HG03442 (cell line): Measurements from ENCODE around the gene USP5.
"Not testable (repeated sequence)": the region's sequence is repeated elsewhere in the genome, so short reads cannot be mapped to it uniquely, and the experiment has no call there.

ENCODE experiments used
- ATAC-seq: cut with Tn5 transposase; IDR thresholded peaks from one replicate; pipeline ENCODE4 v1.9.1; 2021; ENCODE audit warnings: mild to moderate bottlenecking, moderate library complexity; ENCODE audit not compliant: unreplicated experiment

The USP5 gene

DNA sequence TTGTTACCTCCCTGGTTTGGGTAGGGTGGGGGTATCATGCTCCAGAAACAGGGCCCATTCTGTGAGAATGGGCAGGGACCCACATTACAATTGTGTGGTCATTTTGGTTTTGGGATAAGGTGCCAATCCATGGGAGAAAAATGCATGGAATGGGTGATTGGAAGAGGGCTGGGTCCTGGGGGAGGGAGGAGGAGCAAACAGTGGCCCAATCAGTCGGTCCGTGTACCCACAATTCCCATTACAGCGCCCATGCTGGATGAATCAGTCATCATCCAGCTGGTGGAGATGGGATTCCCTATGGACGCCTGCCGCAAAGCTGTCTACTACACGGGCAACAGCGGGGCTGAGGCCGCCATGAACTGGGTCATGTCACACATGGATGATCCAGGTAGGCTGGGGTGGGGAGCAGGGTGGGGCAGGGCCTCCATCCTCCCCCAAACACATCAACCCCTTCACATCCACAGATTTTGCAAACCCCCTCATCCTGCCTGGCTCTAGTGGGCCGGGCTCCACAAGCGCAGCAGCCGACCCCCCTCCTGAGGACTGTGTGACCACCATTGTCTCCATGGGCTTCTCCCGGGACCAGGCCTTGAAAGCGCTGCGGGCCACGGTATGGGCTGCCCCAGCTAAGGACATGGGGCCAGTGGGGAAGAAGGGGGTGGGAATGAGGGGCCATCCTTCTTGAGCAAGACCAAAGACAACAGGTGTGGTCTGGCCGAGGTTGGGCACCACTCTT, 11.8 kb downstream of the USP5 start:
- no peak for ATAC-seq

DNA sequence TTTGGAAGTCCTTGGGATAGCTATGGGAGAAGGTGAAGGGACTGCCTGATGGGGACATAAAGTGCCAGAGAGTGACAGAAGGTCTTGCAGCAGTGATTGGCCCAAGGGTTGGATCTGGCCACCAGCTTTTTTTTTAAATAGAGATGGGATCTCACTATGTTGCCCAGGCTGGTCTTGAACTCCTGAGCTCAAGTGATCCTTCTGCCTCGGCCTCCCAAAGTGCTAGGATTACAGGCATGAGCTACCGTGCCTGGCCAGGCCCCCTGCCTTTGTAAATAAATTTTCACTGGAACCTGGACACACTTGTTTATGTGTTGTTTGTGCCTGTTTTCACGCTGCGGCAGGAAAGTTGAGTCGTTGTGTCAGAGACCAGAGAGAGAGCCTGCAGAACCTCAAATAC, 13.4 kb downstream of the USP5 start:
- ATAC-seq = not testable (repeated sequence)

DNA sequence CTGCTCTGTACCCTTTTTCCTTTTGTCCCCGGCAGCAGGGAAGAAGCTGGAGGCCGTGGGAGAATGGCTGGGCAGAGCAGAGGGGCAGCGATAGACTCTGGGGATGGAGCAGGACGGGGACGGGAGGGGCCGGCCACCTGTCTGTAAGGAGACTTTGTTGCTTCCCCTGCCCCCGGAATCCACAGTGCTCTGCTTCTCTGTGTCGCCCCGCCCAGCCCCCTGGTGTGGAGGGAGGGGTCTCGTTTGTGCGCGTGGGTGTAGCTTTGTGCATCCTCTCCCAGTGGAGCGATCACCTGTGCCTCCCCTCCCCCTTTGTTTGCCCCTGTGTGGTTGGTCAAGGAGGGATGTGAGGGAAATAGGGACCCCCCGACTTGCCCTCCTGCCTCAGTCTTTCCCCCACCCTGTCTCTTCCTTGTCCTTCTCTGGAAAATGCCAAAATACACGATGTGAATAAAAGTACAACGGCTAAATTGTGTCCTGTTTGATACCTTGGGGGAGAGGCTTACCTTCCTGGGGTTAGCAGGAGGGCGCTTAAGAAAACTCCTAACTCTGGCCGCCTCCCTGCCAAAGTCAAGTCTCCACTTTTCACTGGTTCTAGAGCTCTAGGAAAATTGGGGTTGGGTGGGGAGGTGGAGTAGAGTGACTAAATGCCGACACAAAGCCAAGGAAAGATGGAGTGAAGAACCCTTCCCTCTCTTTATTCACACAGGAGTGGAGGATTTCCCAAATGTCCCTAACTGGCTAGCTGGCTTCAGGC, 14.4 kb downstream of the USP5 start:
- ATAC-seq = no peak

DNA sequence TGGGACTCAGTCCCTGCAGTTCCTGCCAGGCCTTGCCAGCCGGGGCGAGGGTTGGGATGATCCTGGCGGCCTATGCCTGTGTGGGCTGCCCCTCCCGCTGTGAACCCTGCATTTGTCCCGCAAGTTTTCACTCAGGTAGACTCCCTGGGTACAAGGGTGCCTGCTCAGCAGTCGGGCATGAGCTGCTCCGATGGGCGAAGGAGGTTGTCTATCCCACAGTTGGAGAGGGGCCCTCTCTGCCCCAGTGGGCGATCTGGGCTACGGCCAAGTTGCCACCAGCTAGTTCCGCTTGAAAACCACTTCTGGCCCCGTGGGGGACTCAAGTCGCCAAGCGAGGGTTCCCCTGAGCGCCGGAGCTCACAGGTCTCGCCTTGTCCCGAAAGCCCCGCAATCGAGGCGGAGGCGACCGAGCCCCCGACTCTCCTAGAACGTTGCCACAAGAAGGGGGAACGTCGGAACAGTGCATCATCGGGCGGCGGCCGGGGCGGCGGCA, 15.0 kb downstream of the USP5 start:
- ATAC-seq = peak; percentile 7

DNA sequence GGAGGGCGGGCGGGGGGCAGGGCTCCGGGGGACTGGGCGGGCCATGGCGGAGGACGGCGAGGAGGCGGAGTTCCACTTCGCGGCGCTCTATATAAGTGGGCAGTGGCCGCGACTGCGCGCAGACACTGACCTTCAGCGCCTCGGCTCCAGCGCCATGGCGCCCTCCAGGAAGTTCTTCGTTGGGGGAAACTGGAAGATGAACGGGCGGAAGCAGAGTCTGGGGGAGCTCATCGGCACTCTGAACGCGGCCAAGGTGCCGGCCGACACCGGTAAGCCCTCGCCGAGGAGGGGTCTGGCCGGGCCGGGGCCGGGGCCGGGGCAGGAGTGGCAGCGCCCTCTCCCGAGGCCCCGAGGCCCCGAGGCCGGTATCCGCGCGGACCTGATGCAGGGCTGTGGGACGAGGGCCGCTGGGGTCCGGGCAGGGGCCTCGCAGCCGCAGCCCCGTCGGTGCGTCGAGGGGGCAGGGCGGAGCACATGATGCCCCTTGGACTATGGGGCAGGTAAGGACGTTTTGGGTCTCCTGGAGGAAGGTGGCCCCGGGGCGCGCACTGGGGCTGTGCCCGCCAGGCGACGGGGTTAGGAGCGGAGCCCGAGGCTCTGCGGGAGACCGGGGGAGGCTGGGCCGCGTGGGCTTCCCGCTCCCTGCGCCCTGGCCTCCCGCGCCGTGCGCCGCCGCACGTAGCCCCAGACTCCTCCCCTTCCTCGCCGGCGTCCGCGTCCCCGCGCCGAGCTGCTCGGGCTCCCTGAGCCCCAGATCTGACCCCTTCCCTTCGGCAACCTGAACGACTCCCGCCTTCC, 15.7 kb downstream of the USP5 start, which contains the start of gene TPI1:
TSS of gene TPI1 (plus strand) at position 119 of the 798 bp plus-strand sequence. CDS start at position 155, 36 bp downstream.
- ATAC-seq = peak; percentile 61

- ATAC-seq = no peak
Observed at GRCh38 chr12:6868211-6869048, 16.5 kb downstream of the USP5 start.

- no peak for ATAC-seq
Observed at GRCh38 chr12:6869049-6870021, 17.4 kb downstream of the USP5 start.

GRCh38 chr12:6870304-6870703, 18.4 kb downstream of the USP5 start:
- not testable (repeated sequence) for ATAC-seq

GRCh38 chr12:6871052-6871957, 19.4 kb downstream of the USP5 start:
- no peak for ATAC-seq

DNA sequence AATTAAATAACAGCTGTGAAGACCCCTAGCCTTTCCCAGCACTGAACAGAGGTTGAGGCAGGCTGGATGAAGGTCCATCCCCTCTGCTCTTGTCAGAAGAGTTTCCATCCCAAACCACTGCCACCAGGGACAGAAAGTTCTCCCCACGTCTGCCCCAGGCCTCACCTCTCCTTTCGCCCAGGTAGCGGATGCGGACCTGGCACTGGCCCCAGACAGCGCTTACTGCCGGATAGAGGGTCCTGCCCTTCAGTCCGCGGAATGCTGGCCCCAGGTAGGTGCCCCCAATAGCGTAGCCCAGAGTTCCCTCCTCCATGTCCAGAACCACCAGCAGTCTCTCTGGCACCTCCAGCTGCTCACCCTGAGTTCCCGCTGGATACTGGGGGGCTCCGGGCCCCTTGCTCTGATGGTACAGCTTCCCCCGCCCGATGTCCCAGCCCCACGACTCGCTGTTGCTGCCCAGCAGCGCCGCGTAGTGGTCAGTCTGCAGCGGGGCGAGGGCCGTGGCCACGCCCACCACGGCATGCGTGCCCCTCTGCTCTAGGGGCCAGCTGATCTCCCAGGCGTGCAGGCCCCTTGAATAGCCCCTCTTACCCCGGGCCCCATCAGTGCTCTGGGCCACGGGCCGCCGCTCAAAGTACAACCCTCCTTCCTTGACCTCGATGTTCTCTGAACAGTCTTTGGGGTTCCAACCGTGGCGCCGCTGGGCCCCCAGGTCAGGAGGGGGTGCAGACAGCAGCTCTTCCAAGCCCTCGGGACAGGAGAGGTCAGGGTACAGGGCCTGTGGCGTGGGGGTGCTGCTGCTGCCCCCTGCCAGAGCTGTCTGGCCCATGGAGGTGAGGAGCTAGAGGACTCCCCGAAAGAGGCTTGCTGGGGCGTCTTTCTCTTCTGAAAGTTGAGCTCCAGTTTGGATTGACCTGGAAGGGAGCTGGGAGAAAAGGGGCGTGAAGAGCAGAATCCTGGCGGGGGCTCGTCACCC, 20.4 kb downstream of the USP5 start:
- ATAC-seq = no peak

GRCh38 chr12:6873094-6874014, 21.4 kb downstream of the USP5 start, which contains the start of gene SPSB2:
SPSB2 (minus strand) TSS chr12:6873303; CDS start chr12:6872901, 402 bp downstream.
- ATAC-seq = peak; percentile 78

DNA sequence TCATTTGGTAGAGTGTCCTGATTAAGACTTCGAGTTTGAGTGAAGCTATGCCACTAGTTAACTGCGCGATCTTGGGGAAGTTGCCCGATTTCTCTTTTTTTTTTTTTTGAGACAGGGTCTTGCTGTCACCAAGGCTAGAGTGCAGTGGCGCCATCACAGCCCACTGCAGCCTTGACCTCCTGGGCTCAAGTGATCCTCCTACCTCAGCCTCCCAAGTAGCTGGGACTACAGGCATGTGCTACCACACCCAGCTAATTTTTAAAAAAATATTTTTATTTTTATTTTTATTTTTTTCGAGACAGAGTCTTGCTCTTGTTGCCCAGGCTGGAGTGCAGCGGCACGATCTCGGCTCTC, 22.0 kb downstream of the USP5 start:
- not testable (repeated sequence) for ATAC-seq

DNA sequence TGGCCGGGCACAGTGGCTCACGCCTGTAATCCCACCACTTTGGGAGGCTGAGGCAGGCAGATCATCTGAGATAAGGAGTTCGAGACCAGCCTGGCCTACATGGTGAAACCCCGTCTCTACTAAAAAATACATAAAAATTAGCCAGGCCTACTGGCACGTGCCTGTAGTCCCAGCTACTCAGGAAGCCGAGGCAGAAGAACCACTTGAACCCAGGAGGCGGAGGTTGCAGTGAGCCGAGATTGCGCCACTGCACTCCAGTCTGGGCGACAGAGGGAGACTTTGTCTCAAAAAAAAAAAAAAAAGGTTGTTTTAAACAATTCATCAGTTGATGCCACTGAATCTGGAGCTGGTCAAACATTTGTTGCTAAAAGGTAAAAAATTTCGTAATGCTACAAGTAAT, 27.9 kb downstream of the USP5 start:
- not testable (repeated sequence) for ATAC-seq

- no peak for ATAC-seq
Observed at GRCh38 chr12:6883252-6883651, 31.3 kb downstream of the USP5 start.

GRCh38 chr12:6883683-6884082, 31.7 kb downstream of the USP5 start:
- ATAC-seq = no peak

- no peak for ATAC-seq
Observed at GRCh38 chr12:6884539-6884938, 32.6 kb downstream of the USP5 start.
